ENCODE measurements around the gene TMEM214.
A peak's percentile ranks its signal among the peaks of the same experiment; 100 is the strongest.

Gene TMEM214

DNA sequence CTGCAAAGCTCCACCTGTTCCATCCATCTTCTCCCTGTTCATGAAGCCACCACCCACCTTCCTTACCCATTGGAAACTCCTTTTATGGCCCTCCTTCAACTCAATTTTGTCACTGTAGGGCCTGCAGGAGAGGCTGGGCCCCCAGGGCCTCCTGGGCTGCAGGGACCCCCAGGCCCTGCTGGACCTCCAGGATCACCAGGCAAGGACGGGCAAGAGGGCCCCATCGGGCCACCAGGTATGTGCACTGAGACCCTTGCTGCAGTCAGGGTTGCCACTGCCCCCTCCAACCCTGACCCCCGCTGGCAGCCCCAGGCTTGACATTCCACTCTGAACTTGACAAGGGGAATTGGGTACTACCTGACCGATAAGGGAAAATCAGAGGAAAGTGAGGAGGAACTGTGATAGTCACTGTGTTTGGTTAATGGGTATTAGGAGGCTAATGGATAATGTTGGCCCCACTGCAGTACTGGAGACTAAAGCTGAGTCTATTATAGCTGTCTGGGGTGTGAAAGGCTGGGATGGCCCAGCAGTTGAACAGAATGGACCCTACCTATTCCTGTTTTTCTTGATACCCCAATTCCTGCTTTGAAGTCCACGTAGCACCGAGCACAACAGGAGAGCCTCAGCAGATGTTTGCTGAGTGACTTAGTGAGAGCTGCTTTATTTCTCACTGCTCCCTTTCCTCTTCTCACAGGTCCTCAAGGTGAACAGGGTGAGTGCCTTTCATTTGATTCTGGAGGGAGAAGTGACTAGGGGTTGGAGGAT lies 51.7 kb downstream of the TMEM214 start:
- no peak for DNase-seq (ENCODE audit: low read depth in 1 of 2, low spot score in 1 of 2)
- Histone ChIP-seq H3K4me3 (replicated peaks; ENCODE audit: insufficient read depth, low read length) (no peak overlapping the region), H3K27me3 (ENCODE audit: insufficient read depth, poor library complexity, severe bottlenecking) (no peaks in the 10 kb centered on the region), H3K27ac (replicated peaks) (no peak overlapping the region)
- TF ChIP-seq, protein P1, sequence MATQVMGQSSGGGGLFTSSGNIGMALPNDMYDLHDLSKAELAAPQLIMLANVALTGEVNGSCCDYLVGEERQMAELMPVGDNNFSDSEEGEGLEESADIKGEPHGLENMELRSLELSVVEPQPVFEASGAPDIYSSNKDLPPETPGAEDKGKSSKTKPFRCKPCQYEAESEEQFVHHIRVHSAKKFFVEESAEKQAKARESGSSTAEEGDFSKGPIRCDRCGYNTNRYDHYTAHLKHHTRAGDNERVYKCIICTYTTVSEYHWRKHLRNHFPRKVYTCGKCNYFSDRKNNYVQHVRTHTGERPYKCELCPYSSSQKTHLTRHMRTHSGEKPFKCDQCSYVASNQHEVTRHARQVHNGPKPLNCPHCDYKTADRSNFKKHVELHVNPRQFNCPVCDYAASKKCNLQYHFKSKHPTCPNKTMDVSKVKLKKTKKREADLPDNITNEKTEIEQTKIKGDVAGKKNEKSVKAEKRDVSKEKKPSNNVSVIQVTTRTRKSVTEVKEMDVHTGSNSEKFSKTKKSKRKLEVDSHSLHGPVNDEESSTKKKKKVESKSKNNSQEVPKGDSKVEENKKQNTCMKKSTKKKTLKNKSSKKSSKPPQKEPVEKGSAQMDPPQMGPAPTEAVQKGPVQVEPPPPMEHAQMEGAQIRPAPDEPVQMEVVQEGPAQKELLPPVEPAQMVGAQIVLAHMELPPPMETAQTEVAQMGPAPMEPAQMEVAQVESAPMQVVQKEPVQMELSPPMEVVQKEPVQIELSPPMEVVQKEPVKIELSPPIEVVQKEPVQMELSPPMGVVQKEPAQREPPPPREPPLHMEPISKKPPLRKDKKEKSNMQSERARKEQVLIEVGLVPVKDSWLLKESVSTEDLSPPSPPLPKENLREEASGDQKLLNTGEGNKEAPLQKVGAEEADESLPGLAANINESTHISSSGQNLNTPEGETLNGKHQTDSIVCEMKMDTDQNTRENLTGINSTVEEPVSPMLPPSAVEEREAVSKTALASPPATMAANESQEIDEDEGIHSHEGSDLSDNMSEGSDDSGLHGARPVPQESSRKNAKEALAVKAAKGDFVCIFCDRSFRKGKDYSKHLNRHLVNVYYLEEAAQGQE (IDR thresholded peaks at IDR 0.05; ENCODE audit: insufficient replicate concordance, low read depth), result no peak
- no peak for TF ChIP-seq CTCF (IDR thresholded peaks at IDR 0.05; ENCODE audit: insufficient read depth, low read length)
- no peak for TF ChIP-seq GABPA (IDR thresholded peaks at IDR 0.05; ENCODE audit: low read depth)
- no peak for TF ChIP-seq POLR2AphosphoS5 (IDR thresholded peaks at IDR 0.05; ENCODE audit: low read depth)
- no peak for TF ChIP-seq SPI1 (IDR thresholded peaks at IDR 0.05; ENCODE audit: borderline replicate concordance, low read depth)

DNA sequence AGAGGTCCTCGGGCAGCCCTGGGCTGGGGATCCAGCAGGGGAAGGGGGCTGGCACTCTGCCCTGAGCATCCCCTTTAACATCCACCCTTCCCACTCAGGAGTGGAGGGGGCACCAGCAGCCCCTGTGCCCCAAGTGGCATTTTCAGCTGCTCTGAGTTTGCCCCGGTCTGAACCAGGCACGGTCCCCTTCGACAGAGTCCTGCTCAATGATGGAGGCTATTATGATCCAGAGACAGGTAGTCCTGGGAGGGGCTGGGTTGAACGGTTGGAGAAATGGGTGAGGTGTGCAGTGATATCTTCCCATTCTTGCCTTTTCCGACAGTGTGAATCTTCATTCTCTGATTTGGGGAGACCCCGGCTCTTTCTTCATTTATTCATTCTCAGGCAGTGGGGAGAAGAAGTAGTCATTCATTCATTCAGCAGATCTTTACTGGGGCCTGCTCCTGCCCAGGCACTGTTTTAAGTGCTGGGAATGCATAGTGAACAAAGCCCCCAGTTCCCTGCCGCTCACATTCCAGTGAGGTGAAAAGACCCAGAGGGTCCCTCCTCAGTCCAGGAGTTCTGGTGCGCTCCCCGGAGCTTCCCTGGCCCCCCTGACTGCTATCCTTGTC lies 52.4 kb downstream of the TMEM214 start:
- TF ChIP-seq, protein P1 (IDR thresholded peaks at IDR 0.05; ENCODE audit: insufficient replicate concordance, low read depth), result no peak
- TF ChIP-seq POLR2AphosphoS5 (IDR thresholded peaks at IDR 0.05; ENCODE audit: low read depth) (no peak), CTCF (IDR thresholded peaks at IDR 0.05; ENCODE audit: insufficient read depth, low read length) (no peak), GABPA (IDR thresholded peaks at IDR 0.05; ENCODE audit: low read depth) (no peak), SPI1 (IDR thresholded peaks at IDR 0.05; ENCODE audit: borderline replicate concordance, low read depth) (no peak)
- no peak overlapping the region for H3K4me3 ChIP-seq (replicated peaks; ENCODE audit: insufficient read depth, low read length)

DNA sequence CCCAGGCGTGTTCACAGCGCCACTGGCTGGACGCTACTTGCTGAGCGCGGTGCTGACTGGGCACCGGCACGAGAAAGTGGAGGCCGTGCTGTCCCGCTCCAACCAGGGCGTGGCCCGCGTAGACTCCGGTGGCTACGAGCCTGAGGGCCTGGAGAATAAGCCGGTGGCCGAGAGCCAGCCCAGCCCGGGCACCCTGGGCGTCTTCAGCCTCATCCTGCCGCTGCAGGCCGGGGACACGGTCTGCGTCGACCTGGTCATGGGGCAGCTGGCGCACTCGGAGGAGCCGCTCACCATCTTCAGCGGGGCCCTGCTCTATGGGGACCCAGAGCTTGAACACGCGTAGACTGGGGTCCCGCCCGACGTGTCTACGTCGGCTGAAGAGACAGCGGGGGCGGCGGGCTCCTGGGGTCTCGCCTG lies 52.9 kb downstream of the TMEM214 start:
- no peaks in the 10 kb centered on the region for H3K27me3 ChIP-seq (ENCODE audit: insufficient read depth, poor library complexity, severe bottlenecking)
- peak overlapping the region; percentile 82; the same call in 1 of the 2 replicates for H3K27ac ChIP-seq (replicated peaks)
- peak in 1 of 2 experiments; percentile 46 for DNase-seq (ENCODE audit: low read depth in 1 of 2, low spot score in 1 of 2)
- TF ChIP-seq SPI1 (IDR thresholded peaks at IDR 0.05; ENCODE audit: borderline replicate concordance, low read depth) (no peak), POLR2AphosphoS5 (IDR thresholded peaks at IDR 0.05; ENCODE audit: low read depth) (no peak), CTCF (IDR thresholded peaks at IDR 0.05; ENCODE audit: insufficient read depth, low read length) (no peak), GABPA (IDR thresholded peaks at IDR 0.05; ENCODE audit: low read depth) (no peak)
- TF ChIP-seq, protein P1 (IDR thresholded peaks at IDR 0.05; ENCODE audit: insufficient replicate concordance, low read depth), result no peak
- peak overlapping the region; percentile 49 for H3K4me3 ChIP-seq (replicated peaks; ENCODE audit: insufficient read depth, low read length)

More for the DNA sequence above, 52.4 kb downstream of the TMEM214 start:
- Histone ChIP-seq H3K27me3 (ENCODE audit: insufficient read depth, poor library complexity, severe bottlenecking) (no peaks in the 10 kb centered on the region), H3K27ac (replicated peaks) (no peak overlapping the region)
- no peak for DNase-seq (ENCODE audit: low read depth in 1 of 2, low spot score in 1 of 2)

Measured in HL-60 (cell line).